Retinal pigment epithelial cell (primary cell): ENCODE results near the gene AZIN2.
"Not testable (repeated sequence)": the region's sequence is repeated elsewhere in the genome, so short reads cannot be mapped to it uniquely, and the experiment has no call there.

Experiments
- DNase-seq: peaks from one replicate; pipeline ENCODE4 v3.0.0-alpha.2; 2010; ENCODE audit warnings: low read depth
- H3K4me3 ChIP-seq: 2 replicates; pipeline ENCODE4 v1.5.1; 2011; ENCODE audit warnings: mild to moderate bottlenecking, low read length, control low read depth, moderate library complexity
- CTCF ChIP-seq: conservative IDR thresholded peaks from 2 replicates; pipeline ENCODE4 v1.5.1; 2011; ENCODE audit warnings: low read depth, low read length, control low read depth, inconsistent platforms

The AZIN2 gene

DNA sequence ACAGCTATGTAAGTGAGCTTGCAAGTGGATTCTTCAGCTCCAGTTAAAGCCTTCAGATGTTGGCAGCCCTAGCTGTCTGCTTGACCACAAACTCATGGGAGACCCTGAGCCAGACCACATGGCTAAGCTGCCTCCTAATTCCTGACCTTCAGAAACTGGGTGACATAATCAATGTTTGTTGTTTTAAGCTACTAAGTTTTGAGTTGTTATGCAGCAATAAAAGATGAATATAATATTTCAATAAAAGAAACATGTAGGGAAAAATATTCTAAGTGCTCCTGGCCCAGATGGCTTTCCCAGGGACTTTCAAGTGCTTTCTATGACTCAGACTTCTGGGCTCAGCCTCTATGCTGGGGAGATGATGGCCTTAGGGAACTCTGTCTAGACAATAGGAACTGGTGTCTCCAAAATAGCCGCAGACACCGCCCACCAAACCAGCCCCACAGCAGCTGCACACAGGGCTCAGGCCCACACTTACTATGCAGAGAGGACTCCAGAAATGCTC lies 20.3 kb upstream of the AZIN2 start:
- no peak overlapping the region for H3K4me3 ChIP-seq
- TF ChIP-seq CTCF = no peak
- DNase-seq = no peak

GRCh38 chr1:33061834-33062233 lies 19.1 kb upstream of the AZIN2 start:
- no peak overlapping the region for H3K4me3 ChIP-seq
- no peak for TF ChIP-seq CTCF
- no peak for DNase-seq

DNA sequence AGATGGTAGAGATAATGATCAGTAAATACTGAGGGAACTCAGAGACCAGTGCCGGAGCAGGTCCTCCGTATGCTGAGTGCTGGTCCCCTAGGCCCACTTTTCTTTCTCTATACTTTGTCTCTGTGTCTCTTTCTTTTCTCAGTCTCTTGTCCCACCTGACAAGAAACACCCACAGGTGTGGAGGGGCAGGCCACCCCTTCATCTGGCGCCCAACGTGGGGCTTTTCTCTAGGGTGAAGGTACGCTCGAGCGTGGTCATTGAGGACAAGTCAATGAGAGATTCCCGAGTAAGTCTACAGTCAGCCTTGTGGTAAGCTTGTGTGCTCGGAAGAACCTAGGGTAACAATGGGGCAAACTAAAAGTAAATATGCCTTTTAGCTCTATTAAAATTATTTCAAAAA lies 16.7 kb upstream of the AZIN2 start:
- H3K4me3 ChIP-seq, DNase-seq: not testable (repeated sequence)

DNA sequence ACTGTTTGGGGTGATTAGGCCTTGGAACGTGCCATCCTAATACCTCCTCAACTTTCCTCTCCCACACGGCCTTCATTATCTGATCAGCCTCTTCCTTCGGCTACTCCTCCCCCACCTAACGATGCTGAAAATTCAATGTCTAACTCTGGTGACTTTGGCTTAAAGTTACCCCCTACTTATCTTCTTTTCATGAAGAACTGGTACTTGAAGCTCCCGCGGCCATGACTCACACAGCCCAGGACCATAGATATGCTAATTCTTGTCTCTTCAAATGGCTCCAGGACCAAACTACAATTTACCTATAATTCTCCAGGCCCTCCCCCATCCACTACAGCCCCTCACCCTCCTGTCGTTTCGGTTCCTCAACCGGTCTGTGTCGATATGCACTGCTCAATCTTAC lies 15.7 kb upstream of the AZIN2 start:
- H3K4me3 ChIP-seq = no peak overlapping the region
- DNase-seq = no peak
- TF ChIP-seq CTCF = no peak

- not testable (repeated sequence) for DNase-seq, H3K4me3 ChIP-seq
Measured at GRCh38 chr1:33066477-33066876, 14.5 kb upstream of the AZIN2 start.

GRCh38 chr1:33068108-33068507 lies 12.8 kb upstream of the AZIN2 start:
- DNase-seq, H3K4me3 ChIP-seq: not testable (repeated sequence)

- DNase-seq = no peak
- TF ChIP-seq CTCF = no peak
Measured at GRCh38 chr1:33070628-33071027, 10.3 kb upstream of the AZIN2 start.

DNA sequence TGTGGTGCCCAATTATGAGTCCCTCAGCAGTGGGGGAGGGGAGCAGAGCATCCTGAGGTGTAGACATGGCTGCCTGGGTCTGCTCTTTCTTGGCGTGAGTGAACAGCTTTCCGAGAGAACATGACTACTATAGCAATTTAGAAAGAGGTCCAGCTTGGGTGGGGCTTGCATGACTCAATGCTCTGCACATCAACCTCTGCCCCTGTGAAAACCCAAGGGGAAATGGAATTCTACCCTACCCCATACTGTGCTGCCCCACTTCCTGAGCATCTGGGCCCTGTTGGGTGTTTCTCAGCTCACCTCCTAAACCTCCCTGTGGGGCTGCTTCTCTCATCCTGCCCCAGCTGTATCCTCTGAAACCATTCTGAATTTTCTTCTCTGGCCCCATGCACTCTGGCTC lies 8.2 kb upstream of the AZIN2 start:
- H3K4me3 ChIP-seq = no peak overlapping the region
- DNase-seq = no peak
- TF ChIP-seq CTCF = no peak

More at GRCh38 chr1:33070628-33071027, 10.3 kb upstream of the AZIN2 start:
- no peak overlapping the region for H3K4me3 ChIP-seq

DNA sequence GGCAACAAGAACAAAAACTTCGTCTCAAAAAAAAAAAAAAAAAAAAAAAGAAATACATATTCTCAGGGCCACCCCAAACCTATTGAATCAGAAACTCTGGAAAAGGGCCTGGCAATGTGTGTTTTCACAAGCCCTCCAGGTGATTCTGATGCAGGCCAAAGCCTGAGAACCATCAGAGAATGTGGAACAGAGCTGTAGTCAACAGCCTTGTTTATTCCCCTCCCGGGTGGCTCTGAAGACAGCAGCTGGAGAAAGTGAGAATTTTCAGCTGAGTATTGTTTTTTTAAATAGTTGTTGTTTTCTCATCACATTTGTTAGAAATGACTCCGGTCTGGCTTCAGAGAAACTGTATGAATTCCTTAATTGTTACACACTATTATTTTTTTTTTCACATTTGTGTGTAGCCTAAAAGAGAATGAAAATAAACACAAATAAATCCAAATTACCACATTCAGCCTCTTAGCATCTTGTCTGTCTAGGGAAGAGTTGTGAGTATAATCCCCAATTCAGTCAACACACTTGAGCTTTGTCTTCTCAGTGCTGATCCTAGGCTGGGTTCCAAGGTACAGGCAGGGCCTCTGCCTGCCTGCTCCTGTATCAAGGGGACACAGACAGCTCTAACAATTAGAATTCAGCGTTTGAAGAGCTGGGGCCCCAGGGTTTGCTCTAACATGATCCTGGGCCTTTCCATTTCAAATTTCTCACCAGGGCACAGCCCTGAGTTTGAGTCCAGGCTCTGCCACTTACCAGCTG lies 6.6 kb upstream of the AZIN2 start:
- TF ChIP-seq CTCF = no peak
- no peak for DNase-seq
- H3K4me3 ChIP-seq = no peak overlapping the region
